ENCODE results near the gene SLC7A8.

DNA sequence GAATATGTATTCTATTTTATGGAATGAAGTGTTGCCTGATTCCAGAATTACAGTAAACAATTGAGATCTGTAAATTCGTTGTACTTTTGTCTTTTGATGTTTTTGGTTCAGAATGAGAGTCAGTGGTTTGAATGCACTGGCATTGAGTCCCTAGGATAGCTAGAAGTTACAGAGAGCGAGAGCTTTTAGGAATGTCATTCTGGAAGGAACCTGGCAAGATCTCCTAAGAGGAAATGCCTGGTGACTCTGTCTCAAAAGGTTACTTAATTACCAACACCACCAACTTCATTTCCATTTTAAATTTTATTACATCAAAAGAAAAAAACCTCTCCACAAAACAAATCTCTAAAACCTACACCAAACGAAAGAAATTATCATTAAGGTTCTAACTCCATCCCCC, 58.4 kb downstream of the SLC7A8 start:
- TF ChIP-seq TAF1 (IDR thresholded peaks at IDR 0.05; ENCODE audit: borderline replicate concordance, insufficient read depth, low read length) (no peak), POLR2AphosphoS5 (IDR thresholded peaks at IDR 0.05; ENCODE audit: low read depth, low read length) (no peak)
- TF ChIP-seq, protein P1, sequence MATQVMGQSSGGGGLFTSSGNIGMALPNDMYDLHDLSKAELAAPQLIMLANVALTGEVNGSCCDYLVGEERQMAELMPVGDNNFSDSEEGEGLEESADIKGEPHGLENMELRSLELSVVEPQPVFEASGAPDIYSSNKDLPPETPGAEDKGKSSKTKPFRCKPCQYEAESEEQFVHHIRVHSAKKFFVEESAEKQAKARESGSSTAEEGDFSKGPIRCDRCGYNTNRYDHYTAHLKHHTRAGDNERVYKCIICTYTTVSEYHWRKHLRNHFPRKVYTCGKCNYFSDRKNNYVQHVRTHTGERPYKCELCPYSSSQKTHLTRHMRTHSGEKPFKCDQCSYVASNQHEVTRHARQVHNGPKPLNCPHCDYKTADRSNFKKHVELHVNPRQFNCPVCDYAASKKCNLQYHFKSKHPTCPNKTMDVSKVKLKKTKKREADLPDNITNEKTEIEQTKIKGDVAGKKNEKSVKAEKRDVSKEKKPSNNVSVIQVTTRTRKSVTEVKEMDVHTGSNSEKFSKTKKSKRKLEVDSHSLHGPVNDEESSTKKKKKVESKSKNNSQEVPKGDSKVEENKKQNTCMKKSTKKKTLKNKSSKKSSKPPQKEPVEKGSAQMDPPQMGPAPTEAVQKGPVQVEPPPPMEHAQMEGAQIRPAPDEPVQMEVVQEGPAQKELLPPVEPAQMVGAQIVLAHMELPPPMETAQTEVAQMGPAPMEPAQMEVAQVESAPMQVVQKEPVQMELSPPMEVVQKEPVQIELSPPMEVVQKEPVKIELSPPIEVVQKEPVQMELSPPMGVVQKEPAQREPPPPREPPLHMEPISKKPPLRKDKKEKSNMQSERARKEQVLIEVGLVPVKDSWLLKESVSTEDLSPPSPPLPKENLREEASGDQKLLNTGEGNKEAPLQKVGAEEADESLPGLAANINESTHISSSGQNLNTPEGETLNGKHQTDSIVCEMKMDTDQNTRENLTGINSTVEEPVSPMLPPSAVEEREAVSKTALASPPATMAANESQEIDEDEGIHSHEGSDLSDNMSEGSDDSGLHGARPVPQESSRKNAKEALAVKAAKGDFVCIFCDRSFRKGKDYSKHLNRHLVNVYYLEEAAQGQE (IDR thresholded peaks at IDR 0.05; ENCODE audit: insufficient read depth in 1 of 2, low read depth in 2 of 2, low read length in 2 of 2) = no peak

All from PFSK-1 (cell line).